Stomach smooth muscle (tissue), 2 donors: Measurements from ENCODE around the gene LRP8.

Source experiments
- H3K27ac ChIP-seq: one replicate; pipeline ENCODE4 v1.7.0; 2013; ENCODE audit warnings: mild to moderate bottlenecking, low read length, inconsistent platforms
- H3K27me3 ChIP-seq, 2 donors: one replicate each; pipeline ENCODE4 v1.7.0; 2013; ENCODE audit warnings: low read length in 2 of 2; ENCODE audit not compliant: insufficient read depth in 2 of 2, control insufficient read depth in 1 of 2
- H3K36me3 ChIP-seq, 2 donors: one replicate each; pipeline ENCODE4 v1.7.0; 2013; ENCODE audit warnings: low read length in 2 of 2; ENCODE audit not compliant: control insufficient read depth in 2 of 2, insufficient read depth in 2 of 2
- H3K4me1 ChIP-seq: one replicate; pipeline ENCODE4 v1.7.0; 2013; ENCODE audit warnings: low read length; ENCODE audit not compliant: control insufficient read depth, insufficient read depth
- H3K4me3 ChIP-seq, 2 donors: one replicate each; pipeline ENCODE4 v1.7.0; 2013; ENCODE audit warnings: low read length in 2 of 2
- H3K9ac ChIP-seq, 2 donors: one replicate each; pipeline ENCODE4 v1.7.0; 2013; ENCODE audit warnings: low read length in 2 of 2, mild to moderate bottlenecking in 1 of 2
- H3K9me3 ChIP-seq, 2 donors: one replicate each; pipeline ENCODE4 v1.7.0; 2013; ENCODE audit warnings: low read length in 2 of 2; ENCODE audit not compliant: control insufficient read depth in 2 of 2
- donor health status: healthy.
- donor health status: Pancreatic carcinoma.

LRP8 gene

GRCh38 chr1:53359934-53360276 is 32.0 kb upstream of the LRP8 start:
- H3K4me1 ChIP-seq, result no peaks in the 10 kb centered on the region
- no peak overlapping the region for H3K27ac ChIP-seq
- peaks cover 2 to 3% of the 10 kb centered on the region in 2 donors for H3K9me3 ChIP-seq
- no peak overlapping the region for H3K4me3 ChIP-seq
- H3K36me3 ChIP-seq, result no peaks in the 10 kb centered on the region
- no peak overlapping the region for H3K9ac ChIP-seq
- H3K27me3 ChIP-seq, result peaks cover 0 to 3% of the 10 kb centered on the region in 2 donors

- Histone ChIP-seq H3K4me3 (no peak overlapping the region), H3K4me1 (no peaks in the 10 kb centered on the region), H3K9me3 (peaks cover 2 to 3% of the 10 kb centered on the region in 2 donors), H3K36me3 (no peaks in the 10 kb centered on the region), H3K9ac (no peak overlapping the region), H3K27ac (no peak overlapping the region), H3K27me3 (peaks cover 0 to 3% of the 10 kb centered on the region in 2 donors)
Observed at GRCh38 chr1:53359225-53359933, 31.5 kb upstream of the LRP8 start.

- Histone ChIP-seq H3K36me3 (no peaks in the 10 kb centered on the region), H3K9me3 (peaks cover 2 to 3% of the 10 kb centered on the region in 2 donors), H3K27ac (no peak overlapping the region), H3K4me3 (no peak overlapping the region), H3K9ac (no peak overlapping the region), H3K4me1 (no peaks in the 10 kb centered on the region), H3K27me3 (no peaks in the 10 kb centered on the region)
Observed at GRCh38 chr1:53356637-53357036, 28.8 kb upstream of the LRP8 start.

- H3K4me1 ChIP-seq, result no peaks in the 10 kb centered on the region
- no peaks in the 10 kb centered on the region for H3K27me3 ChIP-seq
- H3K36me3 ChIP-seq, result no peaks in the 10 kb centered on the region
- H3K9me3 ChIP-seq, result peaks cover 1 to 3% of the 10 kb centered on the region in 2 donors
- no peak overlapping the region for H3K9ac ChIP-seq
- H3K4me3 ChIP-seq, result no peak overlapping the region
- no peak overlapping the region for H3K27ac ChIP-seq
Observed at GRCh38 chr1:53354119-53354518, 26.2 kb upstream of the LRP8 start.

- no peak overlapping the region for H3K9ac ChIP-seq
Observed at GRCh38 chr1:53352561-53352960, 24.7 kb upstream of the LRP8 start.

DNA sequence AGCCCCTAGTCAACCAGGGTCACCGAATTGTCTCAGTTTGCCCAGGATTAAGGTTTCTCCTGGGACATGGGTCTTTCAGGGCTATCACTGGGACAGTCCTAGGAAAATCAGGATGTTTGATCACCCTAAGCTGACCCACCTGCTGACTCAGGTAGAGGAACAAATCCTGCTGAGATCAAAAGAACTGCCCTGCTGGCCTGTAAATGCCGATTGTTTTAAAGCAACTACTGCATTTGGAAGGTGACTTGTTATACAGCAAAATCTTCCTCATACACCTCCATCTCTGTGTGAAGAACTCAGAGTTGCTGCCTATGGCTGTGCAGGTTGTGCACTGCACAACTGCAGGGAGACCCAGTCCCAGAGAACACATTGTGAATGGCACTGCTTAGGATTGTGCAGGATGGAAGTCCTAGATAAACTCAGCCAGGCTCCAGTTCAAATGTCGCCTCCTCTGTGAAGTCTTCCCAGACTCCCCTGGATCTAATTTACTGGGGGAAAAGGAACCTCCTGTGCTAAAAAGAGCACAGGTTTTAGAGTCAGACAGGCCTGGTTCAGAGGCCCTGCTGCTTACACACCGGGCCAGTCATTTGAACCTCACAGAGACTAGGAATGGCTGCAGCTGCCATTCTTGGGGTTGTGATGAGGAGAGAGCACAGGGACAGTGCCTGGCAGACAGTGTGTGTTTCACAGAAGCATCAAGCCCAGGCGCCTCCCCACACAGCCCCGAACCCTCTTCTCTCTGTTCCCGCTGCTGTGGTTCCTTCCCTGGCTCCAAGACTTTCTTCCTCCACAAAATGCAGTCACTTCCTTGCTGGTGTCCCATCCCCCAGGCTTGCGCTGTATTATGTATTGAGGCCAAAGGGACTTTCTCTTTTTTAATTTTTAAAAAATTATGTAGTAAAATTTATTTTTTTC is 23.2 kb upstream of the LRP8 start:
- no peak overlapping the region for H3K9ac ChIP-seq
- no peak overlapping the region for H3K4me3 ChIP-seq
- H3K9me3 ChIP-seq, result no peaks in the 10 kb centered on the region

More at GRCh38 chr1:53352561-53352960, 24.7 kb upstream of the LRP8 start:
- no peaks in the 10 kb centered on the region for H3K27me3 ChIP-seq
- no peak overlapping the region for H3K4me3 ChIP-seq
- no peak overlapping the region for H3K27ac ChIP-seq
- no peaks in the 10 kb centered on the region for H3K4me1 ChIP-seq
- peaks cover 0 to 3% of the 10 kb centered on the region in 2 donors for H3K9me3 ChIP-seq
- no peaks in the 10 kb centered on the region for H3K36me3 ChIP-seq

GRCh38 chr1:53349968-53350852 is 22.3 kb upstream of the LRP8 start:
- Histone ChIP-seq H3K9ac (no peak overlapping the region), H3K4me1 (no peaks in the 10 kb centered on the region), H3K36me3 (no peaks in the 10 kb centered on the region), H3K27ac (no peak overlapping the region), H3K27me3 (no peaks in the 10 kb centered on the region), H3K4me3 (no peak overlapping the region), H3K9me3 (no peaks in the 10 kb centered on the region)

More for the DNA sequence above, 23.2 kb upstream of the LRP8 start:
- Histone ChIP-seq H3K36me3 (no peaks in the 10 kb centered on the region), H3K27me3 (no peaks in the 10 kb centered on the region), H3K4me1 (no peaks in the 10 kb centered on the region), H3K27ac (no peak overlapping the region)

- no peak overlapping the region for H3K4me3 ChIP-seq
Observed at GRCh38 chr1:53349369-53349835, 21.5 kb upstream of the LRP8 start.

DNA sequence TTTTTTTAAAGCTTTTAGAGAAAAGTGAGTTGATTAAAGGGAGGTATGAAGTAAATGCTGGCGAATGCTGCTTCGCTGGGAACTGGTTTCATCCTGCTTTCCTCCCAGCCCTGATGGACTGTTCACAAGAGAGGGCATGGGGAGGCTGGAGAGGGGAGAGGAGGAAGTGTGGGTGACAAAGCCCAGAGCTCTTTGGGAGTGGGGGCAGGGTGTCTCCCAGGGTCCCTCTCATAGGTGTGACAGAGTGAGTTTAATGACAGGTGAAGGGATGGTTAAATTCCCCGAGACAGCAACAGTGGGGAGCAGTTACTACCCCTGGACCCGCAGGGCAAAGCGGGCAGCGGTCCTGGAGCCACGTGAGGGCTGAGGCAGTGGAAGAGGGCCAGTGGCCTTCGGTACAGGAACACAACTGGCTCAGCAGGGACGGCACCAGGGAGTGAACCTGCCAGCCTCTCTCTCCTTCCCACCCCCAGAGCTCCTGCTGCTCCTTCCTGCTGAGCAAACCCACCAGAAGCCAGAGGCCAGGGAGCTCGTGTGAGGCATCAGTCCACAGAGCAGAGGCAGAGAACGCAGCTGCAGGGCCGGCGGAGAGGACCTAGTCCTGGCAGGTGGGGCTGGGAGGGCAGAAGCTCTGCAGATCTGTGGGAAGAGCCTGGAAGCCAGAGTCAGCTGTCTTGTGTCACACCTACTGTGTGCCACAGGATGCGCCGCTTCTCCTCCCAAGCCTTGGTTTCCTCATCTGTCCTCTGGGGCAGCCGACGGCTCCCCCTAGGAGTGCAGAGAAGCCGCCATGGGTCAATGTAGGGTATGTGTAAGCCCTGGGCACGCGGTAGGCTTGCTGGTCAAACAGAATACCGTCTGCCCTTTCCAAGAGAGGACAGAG is 20.9 kb upstream of the LRP8 start:
- Histone ChIP-seq H3K4me3 (no peak overlapping the region), H3K9me3 (no peaks in the 10 kb centered on the region), H3K4me1 (no peaks in the 10 kb centered on the region), H3K9ac (no peak overlapping the region), H3K27ac (no peak overlapping the region), H3K36me3 (no peaks in the 10 kb centered on the region), H3K27me3 (no peaks in the 10 kb centered on the region)

More at GRCh38 chr1:53349369-53349835, 21.5 kb upstream of the LRP8 start:
- Histone ChIP-seq H3K9ac (no peak overlapping the region), H3K36me3 (no peaks in the 10 kb centered on the region), H3K9me3 (no peaks in the 10 kb centered on the region), H3K4me1 (no peaks in the 10 kb centered on the region), H3K27me3 (no peaks in the 10 kb centered on the region), H3K27ac (no peak overlapping the region)
